Measurements from ENCODE around the gene PGAP6. TPM values are rescaled to one million over a fixed set of nuclear protein-coding genes. Genes with fewer than 3 reads are reported as not detected.
A peak's percentile ranks its signal among the peaks of the same experiment; 100 is the strongest.
"Not testable (repeated sequence)": the region's sequence is repeated elsewhere in the genome, so short reads cannot be mapped to it uniquely, and the experiment has no call there.

Gene PGAP6
- total and polyA plus RNA-seq, 10 donors = 19.5 to 63.2 (median 43.9) TPM

DNA sequence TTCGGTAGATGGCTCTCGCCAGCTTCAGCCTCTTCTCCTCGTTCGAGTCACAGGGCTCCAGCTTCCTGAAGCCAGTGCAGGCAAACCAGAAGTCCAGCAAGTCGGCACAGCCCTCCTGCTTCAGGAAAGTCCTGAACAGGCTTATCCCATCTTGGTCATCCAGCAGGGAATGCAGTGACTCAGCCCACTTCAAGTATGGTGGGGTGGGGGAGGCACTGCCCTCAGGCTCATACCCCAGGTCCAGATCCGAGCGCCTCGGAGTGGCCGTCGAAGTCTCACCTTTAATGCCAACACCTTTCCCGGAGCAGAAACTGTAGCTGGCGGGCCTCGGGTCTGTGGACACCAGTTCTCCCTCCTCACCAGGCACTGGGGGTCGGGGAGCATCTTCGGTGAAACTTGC is 35.2 kb downstream of the PGAP6 start:
- Histone ChIP-seq H3K4me3 (no peak overlapping the region), H3K36me3 (peaks cover 0 to 72% (median 30%) of the 10 kb centered on the region in 6 donors), H3K27me3 (replicated peaks in 1 of 7) (no peaks in the 10 kb centered on the region), H3K9me3 (no peaks in the 10 kb centered on the region), H3K27ac (no peak overlapping the region), H3K4me1 (peaks cover 13 to 96% (median 62%) of the 10 kb centered on the region in 6 donors)
- intact Hi-C loops (cut with DNase I; ENCODE audit: low total_unique reads) = no loop called here
- no peak for TF ChIP-seq POLR2AphosphoS5 (IDR thresholded peaks at IDR 0.05)
- TF ChIP-seq, protein P1, sequence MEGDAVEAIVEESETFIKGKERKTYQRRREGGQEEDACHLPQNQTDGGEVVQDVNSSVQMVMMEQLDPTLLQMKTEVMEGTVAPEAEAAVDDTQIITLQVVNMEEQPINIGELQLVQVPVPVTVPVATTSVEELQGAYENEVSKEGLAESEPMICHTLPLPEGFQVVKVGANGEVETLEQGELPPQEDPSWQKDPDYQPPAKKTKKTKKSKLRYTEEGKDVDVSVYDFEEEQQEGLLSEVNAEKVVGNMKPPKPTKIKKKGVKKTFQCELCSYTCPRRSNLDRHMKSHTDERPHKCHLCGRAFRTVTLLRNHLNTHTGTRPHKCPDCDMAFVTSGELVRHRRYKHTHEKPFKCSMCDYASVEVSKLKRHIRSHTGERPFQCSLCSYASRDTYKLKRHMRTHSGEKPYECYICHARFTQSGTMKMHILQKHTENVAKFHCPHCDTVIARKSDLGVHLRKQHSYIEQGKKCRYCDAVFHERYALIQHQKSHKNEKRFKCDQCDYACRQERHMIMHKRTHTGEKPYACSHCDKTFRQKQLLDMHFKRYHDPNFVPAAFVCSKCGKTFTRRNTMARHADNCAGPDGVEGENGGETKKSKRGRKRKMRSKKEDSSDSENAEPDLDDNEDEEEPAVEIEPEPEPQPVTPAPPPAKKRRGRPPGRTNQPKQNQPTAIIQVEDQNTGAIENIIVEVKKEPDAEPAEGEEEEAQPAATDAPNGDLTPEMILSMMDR (IDR thresholded peaks at IDR 0.05 in 8 of 11, conservative IDR thresholded peaks at IDR 0.05 in 3 of 11) = no peak
- no peak for TF ChIP-seq POLR2A (IDR thresholded peaks at IDR 0.05)
- DNase-seq = no peak
- 88 to 95% (median 94%) methylated on average over 9 to 15 of the region's 15 CpGs for WGBS, 5 donors

DNA sequence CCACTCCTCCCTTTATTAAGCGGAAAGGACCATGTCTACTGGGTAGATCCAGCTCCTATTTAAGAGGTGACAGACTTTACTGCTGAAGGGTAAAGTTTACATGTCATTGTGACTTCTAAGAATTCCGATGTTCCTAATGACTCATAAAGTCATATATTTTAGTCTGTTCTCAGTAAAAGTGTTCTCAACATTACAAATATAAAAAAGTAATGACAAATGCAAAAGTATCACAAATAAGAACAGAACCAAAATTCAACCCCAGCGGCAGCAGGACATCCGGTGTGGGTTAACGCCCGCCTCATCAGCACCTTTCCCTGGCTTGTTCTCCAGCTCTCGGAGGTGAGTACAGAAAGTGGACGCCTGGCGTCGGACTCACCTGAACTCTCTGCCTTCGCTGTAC is 36.0 kb downstream of the PGAP6 start:
- H3K4me1 ChIP-seq = peaks cover 6 to 96% (median 59%) of the 10 kb centered on the region in 6 donors
- intact Hi-C loops (cut with DNase I; ENCODE audit: low total_unique reads) = no loop called here
- H3K27ac ChIP-seq = no peak overlapping the region

DNA sequence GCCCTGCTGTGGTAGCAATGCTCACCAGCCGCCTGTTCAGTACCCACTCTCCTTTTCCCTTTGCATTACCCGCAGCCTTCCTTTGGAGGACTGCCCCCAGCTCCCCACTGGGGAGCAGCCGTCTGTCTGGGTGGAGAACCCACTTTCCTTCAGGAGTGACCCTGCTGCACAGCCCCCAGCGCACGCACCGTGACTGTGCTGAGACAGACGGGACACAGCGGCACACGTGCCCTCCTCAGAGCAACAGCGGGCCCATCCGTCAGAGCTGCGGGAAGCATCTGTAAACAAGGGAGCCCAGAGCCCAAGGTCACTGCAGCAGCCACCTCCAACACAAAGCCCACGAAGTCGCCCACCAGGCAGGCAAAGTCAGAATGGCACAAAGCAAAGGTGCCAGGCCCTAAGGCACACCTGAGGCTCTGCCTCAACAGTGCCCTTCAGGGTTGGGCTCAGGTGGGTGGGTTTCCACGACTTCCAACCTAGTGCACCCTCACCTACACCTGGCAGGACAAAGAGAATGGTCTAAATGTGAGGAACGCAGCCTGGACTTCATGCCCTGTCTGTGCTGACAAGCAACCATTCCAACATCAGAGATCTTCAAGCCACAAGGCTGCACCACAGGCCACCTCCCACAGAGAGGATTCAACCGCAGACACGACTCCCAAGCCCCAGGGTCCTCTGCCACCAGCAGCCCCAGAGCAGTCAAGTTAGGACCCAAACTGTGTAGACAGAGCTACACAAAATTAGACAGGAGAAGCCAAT is 39.1 kb downstream of the PGAP6 start:
- Histone ChIP-seq H3K9me3 (no peaks in the 10 kb centered on the region), H3K4me1 (peaks cover 5 to 96% (median 60%) of the 10 kb centered on the region in 6 donors), H3K27ac (no peak overlapping the region), H3K36me3 (peaks cover 0 to 67% (median 30%) of the 10 kb centered on the region in 6 donors), H3K27me3 (replicated peaks in 1 of 7) (no peaks in the 10 kb centered on the region), H3K4me3 (no peak overlapping the region)
- TF ChIP-seq POLR2A (IDR thresholded peaks at IDR 0.05) (no peak), POLR2AphosphoS5 (IDR thresholded peaks at IDR 0.05) (peak in 2 of 3 donors; percentile 6 to 16)
- TF ChIP-seq, protein P1 (IDR thresholded peaks at IDR 0.05 in 8 of 11, conservative IDR thresholded peaks at IDR 0.05 in 3 of 11) = no peak
- 72 to 86% (median 85%) methylated on average over 15 to 18 of the region's 18 CpGs for WGBS, 5 donors
- intact Hi-C loops (cut with DNase I; ENCODE audit: low total_unique reads) = no loop called here
- no peak for DNase-seq

More for the DNA sequence above, 36.0 kb downstream of the PGAP6 start:
- Histone ChIP-seq H3K9me3 (no peaks in the 10 kb centered on the region), H3K36me3 (peaks cover 0 to 79% (median 30%) of the 10 kb centered on the region in 6 donors), H3K27me3 (replicated peaks in 1 of 7) (no peaks in the 10 kb centered on the region), H3K4me3 (no peak overlapping the region)
- TF ChIP-seq POLR2AphosphoS5 (IDR thresholded peaks at IDR 0.05) = no peak
- no peak for TF ChIP-seq POLR2A (IDR thresholded peaks at IDR 0.05)
- TF ChIP-seq, protein P1 (IDR thresholded peaks at IDR 0.05 in 8 of 11, conservative IDR thresholded peaks at IDR 0.05 in 3 of 11) = no peak
- DNase-seq = no peak
- 83 to 91% (median 84%) methylated on average over 11 of the region's 11 CpGs for WGBS, 5 donors

DNA sequence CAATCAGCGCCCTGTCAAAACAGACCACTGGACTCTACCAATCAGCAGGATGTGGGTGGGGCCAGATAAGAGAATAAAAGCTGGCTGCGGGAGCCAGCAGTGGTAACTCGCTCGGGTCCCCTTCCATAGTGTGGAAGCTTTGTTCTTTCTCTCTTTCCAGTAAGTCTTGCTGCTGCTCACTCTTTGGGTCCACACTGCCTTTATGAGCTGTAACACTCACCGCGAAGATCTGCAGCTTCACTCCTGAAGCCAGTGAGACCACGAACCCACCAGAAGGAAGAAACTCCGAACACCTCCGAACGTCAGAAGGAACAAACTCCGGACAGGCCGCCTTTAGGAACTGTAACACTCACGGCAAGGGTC is 39.8 kb downstream of the PGAP6 start:
- H3K9me3 ChIP-seq; H3K27ac ChIP-seq; H3K4me3 ChIP-seq; intact Hi-C loops (cut with DNase I; ENCODE audit: low total_unique reads); H3K27me3 ChIP-seq (replicated peaks in 1 of 7); DNase-seq: not testable (repeated sequence)
- Histone ChIP-seq H3K36me3 (peaks cover 0 to 60% (median 25%) of the 10 kb centered on the region in 6 donors), H3K4me1 (peaks cover 5 to 96% (median 62%) of the 10 kb centered on the region in 6 donors)
- 67 to 95% (median 84%) methylated on average over 12 to 13 of the region's 13 CpGs for WGBS, 5 donors
